Stimulated activated CD8-positive, alpha-beta memory T cell treated with anti-CD3 and anti-CD28 coated beads, Interleukin-7, amount 100 ng/mL, for 1 hour (primary cell): ENCODE results near the gene PCDH19.

ENCODE experiments used
- DNase-seq, 2 donors: peaks; one replicate each; pipeline ENCODE4 v3.0.0-alpha.2; 2020; ENCODE audit warnings: low read depth in 2 of 2

Gene PCDH19

DNA sequence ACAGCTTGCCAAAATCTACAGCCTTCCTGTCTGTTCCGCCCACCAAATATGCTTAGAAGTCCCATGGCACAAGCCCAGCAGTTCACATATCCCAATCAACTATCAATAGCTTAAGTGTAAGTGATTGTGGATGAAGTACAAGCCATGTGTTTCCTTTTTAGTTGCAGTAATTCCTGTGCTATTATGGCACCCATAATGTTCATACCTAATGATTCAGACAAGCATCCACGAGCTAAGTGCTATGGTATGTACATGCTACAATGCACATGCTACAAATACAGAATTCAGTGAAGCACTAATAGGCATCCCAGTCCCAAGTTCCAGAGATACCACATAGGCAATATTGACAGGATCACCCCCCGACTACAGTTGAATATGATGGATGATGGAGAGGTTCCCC lies 94.5 kb downstream of the PCDH19 start:
- no peak for DNase-seq

DNA sequence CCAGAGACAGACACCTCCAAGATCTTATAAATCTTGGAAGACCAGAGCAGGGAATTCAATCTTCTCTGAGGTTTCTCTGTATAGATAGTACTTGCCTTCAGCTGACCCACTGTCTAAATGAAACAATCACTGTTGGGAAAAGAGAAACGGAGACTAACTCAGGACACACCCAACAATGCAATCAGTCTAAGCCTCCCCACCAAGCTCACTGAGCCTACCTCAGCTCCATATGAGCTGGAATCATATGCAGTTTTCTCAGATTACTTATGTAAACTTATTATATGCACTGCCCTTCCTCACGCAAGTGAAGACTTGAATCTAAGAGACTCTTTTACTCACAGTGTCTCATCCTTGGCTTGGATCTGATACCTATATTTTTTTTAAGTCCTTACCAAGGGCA lies 110.5 kb downstream of the PCDH19 start:
- DNase-seq, result no peak

DNA sequence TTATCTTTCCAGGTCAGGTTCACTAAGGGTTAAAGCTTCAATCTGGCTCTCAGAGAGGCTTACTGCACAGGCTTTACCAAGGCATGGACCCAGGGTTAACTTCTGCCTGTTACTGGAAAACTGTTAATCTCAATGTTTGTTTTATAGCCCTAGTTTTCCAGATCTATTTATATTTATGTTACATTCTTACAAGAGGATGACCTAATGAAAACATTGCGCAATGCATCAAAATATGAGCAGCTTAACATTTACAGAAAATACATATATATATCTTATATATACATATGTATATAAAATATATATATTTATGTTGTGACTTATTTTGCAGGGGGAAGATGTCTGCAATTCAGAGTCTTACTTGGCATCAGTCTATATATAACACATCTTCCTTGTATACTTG lies 112.3 kb downstream of the PCDH19 start:
- no peak for DNase-seq

DNA sequence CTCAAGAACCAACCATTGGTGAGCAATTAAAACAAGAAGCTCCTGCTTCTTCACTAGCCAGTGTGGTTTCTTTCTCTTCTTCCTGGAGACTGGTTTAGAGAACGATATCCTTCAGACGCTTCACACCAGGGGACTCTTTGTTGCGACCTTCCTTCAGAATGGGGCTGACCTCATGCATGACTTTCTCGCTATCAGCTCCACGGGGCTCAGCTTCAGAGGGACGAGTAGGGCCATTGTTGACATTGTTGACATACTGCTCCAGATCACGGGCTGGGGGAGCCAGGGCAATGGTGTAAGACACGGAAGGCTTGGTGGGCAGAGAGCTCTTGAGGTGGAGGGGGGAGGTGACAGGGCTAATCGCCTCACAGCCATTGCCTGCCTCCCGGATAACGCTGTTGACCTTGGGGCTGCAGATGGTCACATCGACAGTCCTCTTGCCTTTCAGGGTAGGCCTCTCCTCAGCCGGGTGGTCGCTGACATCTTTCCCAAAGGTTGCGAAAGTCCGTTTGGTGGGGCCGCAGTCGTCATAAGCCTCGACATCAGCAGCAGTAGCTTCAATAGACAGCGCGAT lies 113.8 kb downstream of the PCDH19 start:
- DNase-seq, result no peak

DNA sequence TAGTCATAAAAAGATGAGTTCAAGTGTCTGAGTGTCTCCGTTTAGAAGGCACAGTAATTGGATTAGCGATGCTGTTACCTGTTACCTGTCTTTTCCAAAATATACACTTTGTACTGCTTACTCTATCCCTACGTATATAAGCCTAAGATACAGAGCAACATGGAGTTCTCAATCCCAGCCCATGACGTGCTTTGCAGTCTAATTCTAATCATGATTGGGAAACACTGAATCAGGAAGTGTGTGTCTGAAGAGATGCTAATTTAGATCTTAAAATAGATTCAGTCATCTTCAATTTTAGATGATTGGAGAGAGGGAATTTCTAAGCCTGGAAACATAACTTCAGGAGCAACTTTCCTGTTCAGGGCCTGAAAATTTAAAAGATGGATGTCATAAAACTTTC lies 115.1 kb downstream of the PCDH19 start:
- no peak for DNase-seq

DNA sequence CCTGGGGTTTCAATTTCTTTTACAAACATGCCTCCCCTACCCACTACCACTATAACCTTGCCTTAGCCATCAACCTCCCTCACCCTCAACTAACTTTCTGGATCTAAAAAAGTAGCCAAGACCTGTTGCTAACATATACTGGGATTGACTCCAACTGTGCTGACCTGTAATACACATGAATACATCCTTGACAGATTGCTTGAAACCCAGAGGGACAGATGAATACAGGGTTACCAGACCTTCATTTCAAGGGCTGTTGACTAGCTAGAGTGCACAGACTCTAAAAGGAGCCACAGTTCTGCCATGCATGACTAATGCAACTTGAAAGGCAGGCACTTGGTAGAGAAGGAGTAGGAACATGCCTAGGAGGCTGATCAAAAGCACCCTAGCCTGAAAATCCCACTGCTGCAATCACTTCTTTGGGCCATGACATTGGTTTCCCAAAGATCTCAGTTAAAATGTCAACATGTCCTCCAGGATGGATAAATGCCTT lies 121.0 kb downstream of the PCDH19 start:
- DNase-seq, result no peak

DNA sequence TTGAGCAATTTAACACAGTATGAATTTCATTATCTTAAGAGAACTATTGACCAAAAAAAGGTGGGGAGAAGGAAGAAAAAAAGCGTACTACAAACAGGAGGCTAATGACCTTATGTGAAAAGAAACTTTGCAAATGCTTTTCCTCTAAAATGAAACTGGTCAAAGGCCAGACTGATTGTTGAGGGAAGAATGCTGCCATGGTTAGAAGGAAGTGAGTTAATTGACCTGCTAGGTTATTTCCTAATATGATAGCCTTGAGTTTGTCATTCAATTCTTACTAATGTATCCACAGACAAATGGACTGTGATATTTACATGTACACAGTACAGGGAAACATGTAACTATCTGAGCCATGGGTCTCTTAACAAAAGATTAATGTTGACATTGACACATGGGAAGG lies 132.8 kb downstream of the PCDH19 start:
- no peak for DNase-seq

DNA sequence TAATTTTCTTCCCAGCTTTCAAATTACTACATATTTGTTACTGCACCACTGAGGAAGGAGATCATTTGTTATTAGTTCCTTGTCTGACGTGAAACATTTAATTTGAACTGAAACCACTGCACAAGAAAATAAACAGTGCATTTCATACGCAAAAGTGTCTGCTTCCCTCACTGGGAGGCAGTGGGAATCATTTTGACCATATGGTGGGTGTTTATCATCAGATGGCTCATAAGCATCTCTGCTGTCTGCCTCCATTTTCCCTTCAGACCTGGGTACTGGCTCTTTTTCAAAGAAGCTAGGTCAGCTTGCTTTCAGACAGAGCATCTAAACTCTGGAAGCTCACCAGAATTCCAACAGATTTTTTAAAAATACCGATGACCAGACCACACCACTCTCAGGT lies 135.2 kb downstream of the PCDH19 start:
- DNase-seq, result no peak

DNA sequence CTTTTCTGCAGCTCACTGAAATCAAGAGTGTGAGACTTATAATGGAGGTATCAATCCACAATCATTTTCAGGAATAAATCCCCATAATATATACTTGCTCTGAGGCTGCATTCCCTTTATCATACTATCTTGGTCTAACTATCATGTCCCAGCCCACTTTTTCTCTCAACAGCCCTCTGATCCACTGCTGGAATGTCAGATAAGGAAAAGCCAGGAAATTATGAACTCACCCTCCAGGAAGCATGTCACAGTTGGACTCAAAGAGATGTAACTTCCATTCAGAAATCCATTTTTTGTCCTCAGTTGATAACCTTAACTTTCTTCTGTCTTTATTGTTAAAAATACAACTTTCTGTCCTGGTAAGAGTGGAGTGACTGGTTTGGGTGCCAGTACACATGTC lies 144.9 kb downstream of the PCDH19 start:
- DNase-seq, result no peak

DNA sequence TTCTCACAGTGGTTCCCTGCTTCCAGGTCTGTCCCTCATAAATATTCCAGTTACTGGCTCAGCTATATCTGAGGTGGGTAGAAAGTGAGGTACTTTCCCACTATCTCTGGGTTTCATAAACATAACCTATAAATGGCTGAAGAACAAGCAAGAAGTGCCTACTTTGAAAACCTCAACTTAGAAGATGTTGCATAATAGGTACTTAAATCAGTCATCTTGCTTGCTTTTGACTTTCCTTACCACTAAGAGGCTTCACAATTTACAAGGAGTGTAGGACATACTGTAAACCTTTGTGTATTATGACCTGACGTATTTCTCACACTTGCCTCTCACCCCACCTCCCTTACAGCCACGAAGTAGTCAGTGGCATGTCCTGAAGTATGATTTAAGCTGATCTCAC lies 145.9 kb downstream of the PCDH19 start:
- DNase-seq, result no peak

DNA sequence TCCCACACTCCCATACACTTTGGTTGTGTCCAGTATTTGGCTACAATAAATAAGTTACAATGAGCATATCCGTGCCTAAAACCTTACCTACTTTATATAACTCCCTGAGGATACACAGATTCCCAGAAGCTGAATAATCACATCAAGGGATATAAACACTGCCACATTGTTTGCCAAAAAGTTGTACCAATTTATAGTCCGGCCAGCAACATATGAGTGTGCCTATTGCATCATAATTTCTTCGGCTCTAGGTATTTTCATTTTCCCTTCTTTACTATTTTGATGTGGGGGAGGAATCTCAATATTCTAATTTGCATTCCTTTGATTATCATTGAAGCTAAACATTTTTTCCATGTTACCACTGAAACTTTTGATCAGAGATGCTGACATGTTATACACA lies 146.4 kb downstream of the PCDH19 start:
- DNase-seq, result no peak

DNA sequence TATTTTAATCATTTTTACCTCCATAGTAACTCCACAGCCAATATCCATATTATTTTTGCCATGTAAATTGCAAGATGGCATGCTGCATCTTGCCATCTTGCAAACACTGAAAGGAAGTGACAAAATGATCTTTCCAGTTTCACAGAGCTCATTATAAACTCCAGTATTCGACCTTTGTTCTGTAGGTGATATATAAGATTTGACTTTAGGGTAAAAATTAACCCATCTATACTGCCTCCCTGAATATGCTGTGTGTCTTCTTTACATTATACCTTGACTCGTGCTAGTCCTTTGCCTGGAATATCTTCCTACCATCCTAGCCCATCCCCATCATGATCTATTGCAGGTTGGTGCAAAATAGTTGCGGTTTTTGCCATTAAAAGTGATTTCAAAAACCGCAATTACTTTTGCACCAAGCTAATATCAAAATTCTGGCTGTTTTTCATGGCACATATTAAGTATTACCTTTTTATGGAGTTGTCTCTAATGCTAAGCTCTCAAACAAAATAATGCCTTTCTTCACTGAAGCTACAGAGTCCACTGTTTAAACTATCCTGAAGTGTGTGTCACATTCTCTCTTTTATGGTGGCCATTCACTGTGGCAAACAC lies 161.1 kb downstream of the PCDH19 start:
- DNase-seq, result no peak

DNA sequence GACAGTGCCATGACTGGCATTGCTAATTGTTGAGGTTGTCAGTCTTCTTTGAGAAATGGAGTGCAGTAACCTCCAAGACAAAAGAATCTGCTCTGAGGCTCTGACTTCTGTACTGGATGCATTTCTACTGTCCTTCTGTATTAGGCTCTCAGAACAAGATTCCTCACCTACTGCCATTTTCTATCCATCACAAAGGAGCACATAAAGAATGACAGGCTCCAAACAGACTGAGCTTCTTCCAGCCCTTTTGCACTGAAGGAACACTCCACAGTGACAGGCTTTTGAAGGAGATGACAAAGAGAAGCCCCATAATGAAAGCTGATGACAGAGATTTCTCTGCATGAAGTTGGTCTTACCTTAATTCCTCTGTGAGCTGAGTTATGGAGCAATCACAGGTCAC lies 162.2 kb downstream of the PCDH19 start:
- no peak for DNase-seq

DNA sequence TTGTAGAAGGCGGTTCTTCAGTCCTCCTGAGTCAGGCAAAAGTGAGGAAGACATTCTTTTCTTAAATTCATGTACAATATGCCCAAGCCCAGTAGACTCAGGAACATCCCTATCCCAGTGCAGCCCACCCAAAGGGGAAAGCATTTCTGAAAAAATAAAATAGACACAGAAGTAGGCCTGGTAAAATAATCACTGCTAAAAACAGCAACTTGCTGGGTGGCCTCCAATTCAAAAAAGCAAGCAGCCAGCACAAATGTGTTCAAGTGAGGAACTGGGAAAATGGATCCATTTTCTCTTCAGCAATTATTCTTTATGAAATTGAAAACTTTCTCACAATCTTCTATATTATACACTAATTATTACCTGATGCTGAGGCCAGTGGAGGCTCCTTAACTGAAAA lies 165.4 kb downstream of the PCDH19 start:
- no peak for DNase-seq
